GM12864 (cell line): ENCODE data around the gene PSMG2.

Experiments
- DNase-seq: peaks from one replicate; pipeline ENCODE4 v3.0.0-alpha.2; 2011; ENCODE audit warnings: low read depth
- H3K4me3 ChIP-seq: 2 replicates; pipeline ENCODE4 v1.5.1; 2011; ENCODE audit warnings: mild to moderate bottlenecking, low read depth, low read length, control low read depth
- TF ChIP-seq, protein P1 (sequence below): IDR thresholded peaks from 2 replicates; pipeline ENCODE4 v1.5.1; 2011; ENCODE audit warnings: low read depth, mild to moderate bottlenecking, moderate library complexity, low read length, control low read depth, inconsistent platforms; ENCODE audit errors: missing control alignments

Gene PSMG2

DNA sequence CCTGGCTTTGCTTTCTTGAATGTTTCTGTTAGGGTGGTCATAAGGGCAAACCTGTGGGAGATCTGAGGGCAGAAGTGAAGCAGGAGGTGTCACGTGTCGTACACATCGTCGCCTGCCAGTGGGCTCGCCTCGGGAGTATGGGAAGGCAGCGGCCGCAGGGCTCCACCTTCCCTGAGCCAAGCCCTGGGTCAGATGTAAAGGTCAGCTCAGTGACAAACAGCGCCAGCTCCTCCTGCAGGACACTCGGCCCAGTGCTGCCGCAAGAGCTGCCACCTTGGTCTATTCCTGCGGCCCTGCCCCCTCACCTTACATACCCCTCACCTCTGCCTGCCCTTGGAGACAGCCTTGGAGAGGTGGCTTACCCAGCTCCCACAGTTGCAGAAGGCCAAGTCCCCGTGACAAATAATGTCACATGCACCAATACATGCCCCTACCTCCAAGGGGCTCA lies 64.2 kb downstream of the PSMG2 start:
- DNase-seq, result no peak
- no peak overlapping the region for H3K4me3 ChIP-seq
- TF ChIP-seq, protein P1, sequence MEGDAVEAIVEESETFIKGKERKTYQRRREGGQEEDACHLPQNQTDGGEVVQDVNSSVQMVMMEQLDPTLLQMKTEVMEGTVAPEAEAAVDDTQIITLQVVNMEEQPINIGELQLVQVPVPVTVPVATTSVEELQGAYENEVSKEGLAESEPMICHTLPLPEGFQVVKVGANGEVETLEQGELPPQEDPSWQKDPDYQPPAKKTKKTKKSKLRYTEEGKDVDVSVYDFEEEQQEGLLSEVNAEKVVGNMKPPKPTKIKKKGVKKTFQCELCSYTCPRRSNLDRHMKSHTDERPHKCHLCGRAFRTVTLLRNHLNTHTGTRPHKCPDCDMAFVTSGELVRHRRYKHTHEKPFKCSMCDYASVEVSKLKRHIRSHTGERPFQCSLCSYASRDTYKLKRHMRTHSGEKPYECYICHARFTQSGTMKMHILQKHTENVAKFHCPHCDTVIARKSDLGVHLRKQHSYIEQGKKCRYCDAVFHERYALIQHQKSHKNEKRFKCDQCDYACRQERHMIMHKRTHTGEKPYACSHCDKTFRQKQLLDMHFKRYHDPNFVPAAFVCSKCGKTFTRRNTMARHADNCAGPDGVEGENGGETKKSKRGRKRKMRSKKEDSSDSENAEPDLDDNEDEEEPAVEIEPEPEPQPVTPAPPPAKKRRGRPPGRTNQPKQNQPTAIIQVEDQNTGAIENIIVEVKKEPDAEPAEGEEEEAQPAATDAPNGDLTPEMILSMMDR, result no peak

DNA sequence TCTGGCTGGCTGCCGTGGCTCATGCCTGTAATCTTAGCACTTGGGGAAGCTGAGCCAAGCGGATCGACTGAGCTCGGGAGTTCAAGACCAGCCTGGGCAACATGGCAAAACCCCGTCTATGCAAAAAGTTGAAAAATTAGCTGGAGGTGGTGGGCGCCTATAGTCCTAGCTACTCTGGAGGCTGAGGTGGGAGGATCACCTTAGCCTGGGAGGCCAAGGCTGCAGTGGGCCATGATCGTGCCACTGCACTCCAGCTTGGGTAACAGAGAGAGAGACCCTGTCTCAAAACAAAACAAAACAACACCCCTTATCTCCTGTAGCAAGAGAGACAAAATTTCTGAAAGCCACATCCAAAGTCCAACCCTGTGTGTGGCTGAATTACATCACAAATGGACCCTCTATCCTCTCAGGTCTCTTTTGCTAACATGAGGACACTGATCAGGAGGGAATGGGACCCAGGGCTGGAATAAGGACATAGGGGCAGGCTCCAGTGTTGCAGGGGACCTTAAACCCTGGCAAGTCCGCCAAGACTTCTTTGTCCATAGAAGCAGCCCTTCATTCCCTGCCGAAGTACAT lies 64.8 kb downstream of the PSMG2 start:
- no peak overlapping the region for H3K4me3 ChIP-seq
- TF ChIP-seq, protein P1, result no peak
- DNase-seq, result no peak

DNA sequence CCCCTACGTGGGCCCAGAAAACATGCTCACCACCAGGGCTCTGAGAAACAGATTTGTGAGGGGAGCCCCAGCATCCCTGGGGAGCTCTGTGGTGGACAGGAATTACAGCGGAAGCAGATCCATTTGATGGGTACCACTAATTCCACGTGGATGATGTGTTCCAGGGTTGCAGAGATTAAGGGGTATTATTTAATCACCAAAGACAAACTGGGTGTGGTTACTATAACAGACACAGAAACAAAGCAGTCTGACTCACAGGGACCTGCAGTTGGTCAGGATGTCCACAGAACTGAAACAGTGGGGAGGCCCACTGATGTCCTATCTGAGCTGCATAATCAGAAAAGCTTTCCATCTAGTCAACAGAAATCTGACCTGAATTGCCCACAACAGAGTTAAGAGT lies 65.8 kb downstream of the PSMG2 start:
- DNase-seq, result no peak
- no peak overlapping the region for H3K4me3 ChIP-seq

DNA sequence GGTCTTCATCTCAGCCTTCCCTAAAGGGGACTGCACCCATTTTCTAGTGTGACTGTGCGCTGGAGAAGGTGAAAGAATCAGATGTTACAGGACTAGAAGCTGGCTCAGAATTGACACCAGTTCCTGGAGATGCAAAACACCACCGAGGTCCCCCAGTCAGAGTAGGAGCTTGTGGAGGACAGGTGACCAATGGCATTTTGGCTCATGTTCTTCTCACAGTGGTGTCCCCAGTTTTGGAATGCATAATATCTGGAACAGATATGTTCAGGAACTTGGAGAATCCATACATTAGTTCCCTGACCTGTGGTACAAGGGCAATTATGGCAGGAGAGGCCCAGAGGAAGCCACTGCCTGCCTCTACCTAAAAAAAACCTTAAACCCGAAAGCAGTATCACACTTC lies 66.3 kb downstream of the PSMG2 start:
- TF ChIP-seq, protein P1, result no peak
- no peak for DNase-seq

More for the DNA sequence above, 65.8 kb downstream of the PSMG2 start:
- TF ChIP-seq, protein P1, result no peak

DNA sequence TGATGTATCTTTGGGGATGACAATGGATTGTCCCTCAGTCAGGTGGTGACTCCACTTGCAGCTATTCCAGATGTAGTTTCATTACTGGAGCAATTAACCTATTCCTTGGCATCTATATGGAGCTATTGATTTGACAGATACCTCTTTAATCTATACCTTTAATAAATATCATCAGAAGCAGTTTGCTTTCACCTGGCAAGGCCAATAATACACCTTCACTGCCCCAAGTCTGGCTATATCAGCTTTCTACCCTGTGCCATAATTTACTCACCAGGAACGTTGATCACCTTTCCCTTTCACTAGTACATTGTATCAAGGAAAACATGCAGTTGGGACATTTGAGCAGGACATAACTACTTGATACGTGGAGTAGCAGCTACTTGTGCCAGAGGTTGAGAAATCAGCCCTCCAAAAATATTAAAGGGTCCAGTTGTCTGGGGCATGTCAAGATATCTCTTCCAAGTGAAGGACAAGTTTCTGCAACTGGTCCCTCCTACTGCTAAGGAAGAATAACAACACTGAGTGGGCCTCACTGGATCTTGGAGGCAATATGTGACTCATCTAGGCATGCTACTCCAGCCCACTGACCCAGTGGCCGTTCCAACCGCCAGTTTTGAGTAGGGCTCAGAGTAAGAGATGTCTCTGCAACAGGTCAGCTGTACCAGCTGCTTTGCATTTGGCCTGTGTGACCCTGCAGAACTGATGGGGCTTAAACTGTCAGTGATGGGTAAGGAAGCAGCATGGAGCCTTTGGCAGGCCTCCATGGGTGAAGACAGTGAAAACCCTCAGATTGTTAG lies 67.0 kb downstream of the PSMG2 start:
- TF ChIP-seq, protein P1, result no peak
- H3K4me3 ChIP-seq, result no peak overlapping the region

More for the DNA sequence above, 66.3 kb downstream of the PSMG2 start:
- no peak overlapping the region for H3K4me3 ChIP-seq

DNA sequence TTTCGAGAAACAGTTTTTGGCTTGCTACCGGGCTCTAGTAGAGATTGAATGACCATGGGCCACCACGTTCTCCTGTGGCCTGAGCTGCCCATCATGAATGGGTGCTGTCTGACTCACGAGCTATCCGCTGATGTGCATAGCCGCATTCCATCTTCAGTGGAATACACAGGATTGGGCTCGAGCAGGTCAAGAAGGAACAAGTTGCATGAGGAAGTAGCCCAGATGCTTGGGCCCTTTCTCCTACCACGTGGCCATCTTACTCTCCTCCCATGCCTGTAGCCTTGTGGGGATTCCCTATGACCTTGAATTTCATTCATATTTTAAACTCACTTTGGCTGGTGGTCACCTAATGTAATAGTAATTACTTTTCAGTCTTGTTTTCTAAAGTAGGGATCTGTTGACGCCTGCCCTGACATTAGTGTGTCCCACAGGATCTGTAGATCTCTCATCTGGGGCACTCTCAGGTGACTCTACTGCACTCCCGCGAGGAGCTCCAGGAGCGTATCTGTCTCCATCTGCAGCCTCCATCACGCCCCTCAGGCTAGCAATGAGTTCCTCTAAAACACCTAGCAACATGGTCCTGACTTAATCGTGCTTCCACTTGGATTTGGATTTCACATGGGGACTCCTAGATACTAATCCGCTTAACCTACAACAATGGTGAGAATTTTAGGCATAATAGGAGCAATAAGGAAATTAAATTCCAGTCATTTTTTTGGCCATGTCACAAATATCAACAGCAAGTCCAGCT lies 67.8 kb downstream of the PSMG2 start:
- TF ChIP-seq, protein P1, result no peak
- no peak overlapping the region for H3K4me3 ChIP-seq
- DNase-seq, result no peak

More for the DNA sequence above, 67.0 kb downstream of the PSMG2 start:
- no peak for DNase-seq
